ENCODE results near the gene COPA.

DNA sequence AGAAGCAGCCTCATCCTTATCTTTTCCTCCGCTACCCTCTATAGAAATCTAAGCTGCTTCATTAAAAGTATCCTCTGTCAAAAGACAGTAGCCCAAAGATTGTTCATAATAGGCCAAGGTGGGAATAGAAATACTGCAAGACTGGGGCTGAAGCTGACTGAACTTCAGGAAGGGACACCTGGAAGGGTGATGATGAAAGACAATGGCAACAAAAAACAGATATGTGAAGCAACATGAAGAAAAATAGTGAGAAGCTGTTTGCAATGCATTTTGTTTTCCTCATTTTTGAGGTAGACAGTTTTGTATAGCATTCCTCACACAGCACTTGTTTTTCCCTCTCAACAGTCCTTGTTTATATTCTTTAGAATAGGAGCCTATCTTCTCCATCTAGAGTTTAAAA is 97.6 kb downstream of the COPA start:
- TF ChIP-seq, protein P1, sequence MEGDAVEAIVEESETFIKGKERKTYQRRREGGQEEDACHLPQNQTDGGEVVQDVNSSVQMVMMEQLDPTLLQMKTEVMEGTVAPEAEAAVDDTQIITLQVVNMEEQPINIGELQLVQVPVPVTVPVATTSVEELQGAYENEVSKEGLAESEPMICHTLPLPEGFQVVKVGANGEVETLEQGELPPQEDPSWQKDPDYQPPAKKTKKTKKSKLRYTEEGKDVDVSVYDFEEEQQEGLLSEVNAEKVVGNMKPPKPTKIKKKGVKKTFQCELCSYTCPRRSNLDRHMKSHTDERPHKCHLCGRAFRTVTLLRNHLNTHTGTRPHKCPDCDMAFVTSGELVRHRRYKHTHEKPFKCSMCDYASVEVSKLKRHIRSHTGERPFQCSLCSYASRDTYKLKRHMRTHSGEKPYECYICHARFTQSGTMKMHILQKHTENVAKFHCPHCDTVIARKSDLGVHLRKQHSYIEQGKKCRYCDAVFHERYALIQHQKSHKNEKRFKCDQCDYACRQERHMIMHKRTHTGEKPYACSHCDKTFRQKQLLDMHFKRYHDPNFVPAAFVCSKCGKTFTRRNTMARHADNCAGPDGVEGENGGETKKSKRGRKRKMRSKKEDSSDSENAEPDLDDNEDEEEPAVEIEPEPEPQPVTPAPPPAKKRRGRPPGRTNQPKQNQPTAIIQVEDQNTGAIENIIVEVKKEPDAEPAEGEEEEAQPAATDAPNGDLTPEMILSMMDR (IDR thresholded peaks at IDR 0.05): no peak
- no peak for TF ChIP-seq ZFX (IDR thresholded peaks at IDR 0.05; ENCODE audit: borderline replicate concordance)

Data from 22Rv1 (cell line).